ENCODE data around the gene UPP2.

GRCh38 chr2:158094487-158095092 lies 7.1 kb upstream of the UPP2 start:
- TF ChIP-seq CTCF (IDR thresholded peaks at IDR 0.05) (no peak), POLR2A (IDR thresholded peaks at IDR 0.05) (no peak)
